Stimulated activated CD8-positive, alpha-beta memory T cell treated with anti-CD3 and anti-CD28 coated beads, Interleukin-4, amount 100 ng/mL, for 24 hours (primary cell): Measurements from ENCODE around the gene ZNF471.
A peak's percentile ranks its signal among the peaks of the same experiment; 100 is the strongest.

Experiments used
- DNase-seq: peaks from one replicate; pipeline ENCODE4 v3.0.0-alpha.2; 2020; ENCODE audit warnings: low read depth

ZNF471 gene

GRCh38 chr19:56507446-56508289, at the start of gene ZNF471:
Gene ZNF471 (plus strand): TSS chr19:56507855. CDS start chr19:56511572, 3,717 bp downstream.
- peak; percentile 81 for DNase-seq

GRCh38 chr19:56474308-56474707, 33.3 kb upstream of the ZNF471 start:
- no peak for DNase-seq

GRCh38 chr19:56476093-56476492, 31.6 kb upstream of the ZNF471 start:
- DNase-seq: no peak

- DNase-seq: peak; percentile 11
These were observed 30.8 kb upstream of the ZNF471 start, which contains the start of gene ZNF667 for GRCh38 chr19:56476651-56477428. Gene ZNF667 (minus strand): TSS chr19:56477345. CDS start chr19:56462370, 14,975 bp downstream.

- DNase-seq: peak; percentile 62
These were observed 30.0 kb upstream of the ZNF471 start for GRCh38 chr19:56477429-56478338.

- no peak for DNase-seq
These were observed 16.3 kb upstream of the ZNF471 start for GRCh38 chr19:56491399-56491798.

GRCh38 chr19:56504581-56504980, 3.1 kb upstream of the ZNF471 start:
- DNase-seq: no peak

GRCh38 chr19:56508290-56508778, 679 bp downstream of the ZNF471 start:
- DNase-seq: no peak

- DNase-seq: no peak
These were observed 17.7 kb downstream of the ZNF471 start for GRCh38 chr19:56525214-56525860.

- no peak for DNase-seq
These were observed 29.8 kb downstream of the ZNF471 start for GRCh38 chr19:56537442-56537841.

GRCh38 chr19:56538254-56538760, 30.7 kb downstream of the ZNF471 start:
- DNase-seq: peak; percentile 85

GRCh38 chr19:56538761-56539263, 31.2 kb downstream of the ZNF471 start, which contains the start of gene ZFP28:
Gene ZFP28 (plus strand): TSS chr19:56538948. CDS start chr19:56539019, 71 bp downstream.
- DNase-seq: peak; percentile 65

GRCh38 chr19:56543776-56544175, 36.1 kb downstream of the ZNF471 start:
- DNase-seq: no peak

GRCh38 chr19:56547535-56547934, 39.9 kb downstream of the ZNF471 start:
- DNase-seq: no peak

- no peak for DNase-seq
These were observed 46.7 kb downstream of the ZNF471 start for GRCh38 chr19:56554272-56554869.

- no peak for DNase-seq
These were observed 55.1 kb downstream of the ZNF471 start for GRCh38 chr19:56562766-56563165.

GRCh38 chr19:56566904-56567273, 59.2 kb downstream of the ZNF471 start:
- peak; percentile 15 for DNase-seq

- peak; percentile 83 for DNase-seq
These were observed 59.8 kb downstream of the ZNF471 start, which contains the start of gene ZNF470 for GRCh38 chr19:56567274-56568120. Gene ZNF470 (plus strand): TSS chr19:56567468. CDS start chr19:56570312, 2,844 bp downstream.

GRCh38 chr19:56572589-56572988, 64.9 kb downstream of the ZNF471 start:
- no peak for DNase-seq
